K562 (cell line): ENCODE measurements around the gene PCID2. TPM values are rescaled to one million over a fixed set of nuclear protein-coding genes. Genes with fewer than 3 reads are reported as not detected.
A peak's percentile ranks its signal among the peaks of the same experiment; 100 is the strongest.

Source experiments
- ATF1 ChIP-seq, 2 experiments: fragments of 450-650 bp in 1 of 2; IDR thresholded peaks; 2 replicates each; pipeline ENCODE4 v1.6.1; 2016; ENCODE audit warnings: missing compliant biosample characterization in 1 of 2, missing genetic modification characterization in 1 of 2
- BRD9 ChIP-seq: fragments of 450-650 bp; IDR thresholded peaks from 2 replicates; pipeline ENCODE4 v1.6.1; 2018; ENCODE audit warnings: low read depth; ENCODE audit not compliant: partially characterized antibody
- CBFA2T2 ChIP-seq: fragments of 450-650 bp; conservative IDR thresholded peaks from 2 replicates; pipeline ENCODE4 v1.6.1; 2017; ENCODE audit warnings: mild to moderate bottlenecking
- EP300 ChIP-seq: IDR thresholded peaks from 2 replicates; pipeline ENCODE4 v1.6.1; 2012; ENCODE audit warnings: low read length, improper control_type of control experiment
- EP400 ChIP-seq: fragments of 450-650 bp; IDR thresholded peaks from 2 replicates; pipeline ENCODE4 v1.6.1; 2017; ENCODE audit warnings: antibody characterized with exemption, mild to moderate bottlenecking, moderate library complexity
- ESRRB ChIP-seq: fragments of 250-450 bp; sonication (Bioruptor Pico); IDR thresholded peaks from 2 replicates; pipeline ENCODE4 v1.5.0; 2020; ENCODE audit warnings: mild to moderate bottlenecking, moderate library complexity, borderline replicate concordance
- FOXA1 ChIP-seq: fragments of 450-650 bp; IDR thresholded peaks from 2 replicates; pipeline ENCODE4 v1.6.1; 2016; ENCODE audit warnings: mild to moderate bottlenecking, borderline replicate concordance
- JUND ChIP-seq, 2 experiments: IDR thresholded peaks; 2 replicates in 1 of 2; 3 replicates in 1 of 2; pipeline ENCODE4 v1.6.1; 2011; ENCODE audit warnings: borderline replicate concordance in 2 of 2, low read depth in 2 of 2, low read length in 2 of 2, improper control_type of control experiment in 1 of 2, missing biosample characterization in 1 of 2, missing genetic modification characterization in 1 of 2, missing genetic modification reagents in 1 of 2
- MBD1 ChIP-seq: fragments of 250-450 bp; sonication (Bioruptor Pico); IDR thresholded peaks from 2 replicates; pipeline ENCODE4 v1.8.0; 2022; ENCODE audit warnings: inconsistent platforms
- MXI1 ChIP-seq: IDR thresholded peaks from 2 replicates; pipeline ENCODE4 v1.6.1; 2011; ENCODE audit warnings: low read depth, mild to moderate bottlenecking, improper control_type of control experiment, low read length
- NFE2L1 ChIP-seq: fragments of 450-650 bp; IDR thresholded peaks from 2 replicates; pipeline ENCODE4 v1.6.1; 2016; ENCODE audit warnings: missing genetic modification characterization, low read depth, mild to moderate bottlenecking, missing compliant biosample characterization, moderate library complexity, borderline replicate concordance
- RBFOX2 ChIP-seq: fragments of 200-400 bp; formaldehyde crosslinking; IDR thresholded peaks from 2 replicates; pipeline ENCODE4 v1.6.1; 2017; ENCODE audit warnings: low read depth, mild to moderate bottlenecking, low read length, moderate library complexity
- TBL1XR1 ChIP-seq, 2 experiments: IDR thresholded peaks; 2 replicates each; pipeline ENCODE4 v1.6.1; 2012; ENCODE audit warnings: improper control_type of control experiment in 2 of 2, low read length in 2 of 2, mild to moderate bottlenecking in 1 of 2
- TCF3 ChIP-seq: sonication (generic); formaldehyde crosslinking; IDR thresholded peaks from 2 replicates; pipeline ENCODE4 v1.4.0; 2020; ENCODE audit warnings: mild to moderate bottlenecking, missing genetic modification reagents
- TCF7 ChIP-seq: sonication (generic); IDR thresholded peaks from 2 replicates; pipeline ENCODE4 v1.6.1; 2016; ENCODE audit warnings: antibody characterized with exemption, borderline replicate concordance
- TEAD1 ChIP-seq, 2 experiments: fragments of 450-650 bp in 1 of 2; sonication (generic) in 1 of 2; formaldehyde crosslinking; IDR thresholded peaks; 2 replicates each; pipeline versions ENCODE4 v1.4.0 to v1.8.0; 2020 to 2022; ENCODE audit warnings: mild to moderate bottlenecking in 2 of 2, missing genetic modification reagents in 1 of 2
- THAP7 ChIP-seq: fragments of 250-450 bp; sonication (Bioruptor Pico); IDR thresholded peaks from 2 replicates; pipeline ENCODE4 v1.5.0; 2021
- TOE1 ChIP-seq, 2 experiments: fragments of 450-650 bp in 1 of 2; sonication (generic) in 1 of 2; formaldehyde crosslinking in 1 of 2; IDR thresholded peaks; 2 replicates each; pipeline versions ENCODE4 v1.7.1 to v1.8.0; 2016 to 2022; ENCODE audit warnings: borderline replicate concordance in 2 of 2, mild to moderate bottlenecking in 2 of 2, antibody characterized with exemption in 1 of 2, inconsistent platforms in 1 of 2, low read depth in 1 of 2, missing genetic modification reagents in 1 of 2, moderate library complexity in 1 of 2
- TRIM24 ChIP-seq, 2 experiments: fragments of 450-650 bp; IDR thresholded peaks; 2 replicates each; pipeline ENCODE4 v1.6.1; 2016
- YY1 ChIP-seq, 3 experiments: IDR thresholded peaks; 2 replicates each; pipeline ENCODE4 v1.6.1; 2011; ENCODE audit warnings: low read length in 2 of 3, mild to moderate bottlenecking in 2 of 3, moderate library complexity in 2 of 3, borderline replicate concordance in 1 of 3, control low read depth in 1 of 3, low read depth in 1 of 3; ENCODE audit not compliant: insufficient read depth in 3 of 3, insufficient replicate concordance in 2 of 3, control insufficient read depth in 1 of 3, insufficient read length in 1 of 3; ENCODE audit errors: extremely low read depth in 1 of 3
- ZFX ChIP-seq: sonication (generic); formaldehyde crosslinking; IDR thresholded peaks from 2 replicates; pipeline ENCODE4 v1.8.0; 2022; ENCODE audit warnings: mild to moderate bottlenecking, missing genetic modification reagents, moderate library complexity
- ZKSCAN1 ChIP-seq: fragments of 150-350 bp; IDR thresholded peaks from 2 replicates; pipeline ENCODE4 v1.6.1; 2016; ENCODE audit warnings: low read depth, low read length
- ZNF143 ChIP-seq: sonication (generic); formaldehyde crosslinking; IDR thresholded peaks from 2 replicates; pipeline ENCODE4 v1.9.0; 2022; ENCODE audit warnings: mild to moderate bottlenecking, missing genetic modification reagents
- ZNF165 ChIP-seq: fragments of 250-450 bp; sonication (Bioruptor Pico); IDR thresholded peaks from 2 replicates; pipeline ENCODE4 v1.4.0; 2020; ENCODE audit warnings: borderline replicate concordance
- ZNF445 ChIP-seq: fragments of 250-450 bp; sonication (Bioruptor Pico); IDR thresholded peaks from 2 replicates; pipeline ENCODE4 v1.4.0; 2020; ENCODE audit warnings: low read depth, mild to moderate bottlenecking, moderate library complexity
- ZNF507 ChIP-seq: conservative IDR thresholded peaks from 2 replicates; pipeline ENCODE4 v1.6.1; 2017; ENCODE audit warnings: missing genetic modification characterization, missing compliant biosample characterization
- ZNF699 ChIP-seq: fragments of 250-450 bp; sonication (Bioruptor Pico); IDR thresholded peaks from 2 replicates; pipeline ENCODE4 v1.8.0; 2021; ENCODE audit warnings: mild to moderate bottlenecking, moderate library complexity; ENCODE audit not compliant: insufficient replicate concordance
- polyA plus RNA-seq, 8 experiments: library from polyadenylated mRNA; depleted of rRNA in 4 of 8; stranded (reverse) in 5 of 8; unstranded in 3 of 8; fragments of >200 nt; fragmentation: Nextera tagmentation in 2 of 8; fragmentation: Illumina TruSeq in 1 of 8; extraction: Ambion mirVana in 2 of 8; extraction: Trizol in 1 of 8; gene quantifications; 2 replicates each; pipeline versions ENCODE4 v1.2.1 to v1.2.3, GENCODE V29; 2011 to 2014; ENCODE audit warnings: inconsistent platforms in 1 of 8, missing spikeins in 1 of 8
- total RNA-seq, 7 experiments: library from RNA; depleted of rRNA in 6 of 7; stranded (reverse); fragments of >200 nt in 6 of 7; fragmentation: Illumina TruSeq in 2 of 7; extraction: Trizol in 2 of 7; gene quantifications; 2 replicates each; pipeline versions ENCODE4 v1.2.1 to v1.2.3, GENCODE V29; 2011 to 2021; ENCODE audit warnings: low replicate concordance in 1 of 7

PCID2 gene
- total and polyA plus RNA-seq, 9 of the 15 experiments (the other 6 are each of a cell fraction or from before 2014, with no cell fraction given) = 39.6 to 117 (median 59.6) TPM

GRCh38 chr13:113220141-113220598, 11.7 kb upstream of the PCID2 start (continued):
- TF ChIP-seq MBD1 (no peak), NFE2L1 (tag) (no peak), RBFOX2 (no peak), ESRRB (CRISPR knock-in tag) (no peak), TOE1 (IDR thresholded peaks at IDR 0.05; ENCODE audit: borderline replicate concordance) (peak; percentile 62; the same call in 1 of the 2 replicates), TOE1 (CRISPR knock-in tag; IDR thresholded peaks at IDR 0.05; ENCODE audit: borderline replicate concordance, low read depth) (no peak), ZNF143 (CRISPR knock-in tag) (no peak), ATF1 (CRISPR knock-in tag; IDR thresholded peaks at IDR 0.05) (no peak), ATF1 (tag; IDR thresholded peaks at IDR 0.05) (no peak; the same call in none of the 2 replicates), TCF7 (no peak), ZKSCAN1 (no peak), TEAD1 (CRISPR knock-in tag; IDR thresholded peaks at IDR 0.05) (no peak), JUND (IDR thresholded peaks at IDR 0.05; ENCODE audit: borderline replicate concordance, low read depth, low read length) (peak; percentile 55), JUND (tag; IDR thresholded peaks at IDR 0.05; ENCODE audit: borderline replicate concordance, low read depth, low read length) (peak; percentile 54; the same call in 1 of the 3 replicates), ZNF699 (CRISPR knock-in tag) (no peak), MXI1 (no peak; the same call in 1 of the 2 replicates), CBFA2T2 (peak; percentile 68), BRD9 (no peak), FOXA1 (no peak), ZNF507 (tag) (no peak), TBL1XR1 (IDR thresholded peaks at IDR 0.05; ENCODE audit: low read length in 2 of 2) (peak in 1 of 2 experiments; percentile 38; a peak in 1 of 4 replicates), YY1 (IDR thresholded peaks at IDR 0.05; ENCODE audit: borderline replicate concordance in 1 of 3, control insufficient read depth in 1 of 3, extremely low read depth in 1 of 3, insufficient read depth in 3 of 3, insufficient read length in 1 of 3, insufficient replicate concordance in 2 of 3, low read depth in 1 of 3, low read length in 2 of 3) (peak in 1 of 3 experiments; percentile 36), TCF3 (CRISPR knock-in tag) (peak; percentile 73), EP400 (peak; percentile 34), THAP7 (CRISPR knock-in tag) (no peak), ZFX (CRISPR knock-in tag) (0 out of 2 replicates have a peak, but pooled peaks have one; percentile 34), TRIM24 (IDR thresholded peaks at IDR 0.05) (peak in 1 of 2 experiments; percentile 22; a peak in 1 of 4 replicates), ZNF445 (no peak), EP300 (peak; percentile 63; the same call in 1 of the 2 replicates), ZNF165 (CRISPR knock-in tag) (no peak)
